Renal cortex interstitium (tissue), 11 donors: ENCODE data around the gene EPB41L5. TPM values are rescaled to one million over a fixed set of nuclear protein-coding genes. Genes with fewer than 3 reads are reported as not detected.
A peak's percentile ranks its signal among the peaks of the same experiment; 100 is the strongest.
"Not testable (repeated sequence)": the region's sequence is repeated elsewhere in the genome, so short reads cannot be mapped to it uniquely, and the experiment has no call there.

Experiments
- DNase-seq, 11 donors: peaks; one replicate each; pipeline ENCODE4 v3.0.0-alpha.2; 2013; ENCODE audit warnings: low read depth in 9 of 11, low spot score in 4 of 11; ENCODE audit errors: extremely low read depth in 1 of 11
- polyA plus RNA-seq, 3 donors: library from polyadenylated mRNA; unstranded; fragments of 120-200 nt; gene quantifications; one replicate each; pipeline ENCODE4 v1.2.1, GENCODE V29; 2013; ENCODE audit not compliant: insufficient read length in 3 of 3

EPB41L5 gene
- polyA plus RNA-seq, 3 donors, result 81.6 to 95.9 (median 93.5) TPM

GRCh38 chr2:120017201-120017600 is 4.3 kb downstream of the EPB41L5 start:
- DNase-seq, result no peak

GRCh38 chr2:120018549-120018948 is 5.7 kb downstream of the EPB41L5 start:
- DNase-seq, result no peak

- no peak for DNase-seq
Measured at GRCh38 chr2:120020554-120020953, 7.7 kb downstream of the EPB41L5 start.

- not testable (repeated sequence) for DNase-seq
Measured at GRCh38 chr2:120022505-120022904, 9.6 kb downstream of the EPB41L5 start.

- no peak for DNase-seq
Measured at GRCh38 chr2:120026890-120027289, 14.0 kb downstream of the EPB41L5 start.

GRCh38 chr2:120028795-120029194 is 15.9 kb downstream of the EPB41L5 start:
- no peak for DNase-seq

GRCh38 chr2:120029672-120030640 is 17.1 kb downstream of the EPB41L5 start:
- DNase-seq, result no peak

GRCh38 chr2:120032297-120032696 is 19.4 kb downstream of the EPB41L5 start:
- no peak for DNase-seq

GRCh38 chr2:120034027-120034426 is 21.1 kb downstream of the EPB41L5 start:
- DNase-seq, result no peak

GRCh38 chr2:120034621-120035020 is 21.7 kb downstream of the EPB41L5 start:
- DNase-seq, result no peak

GRCh38 chr2:120036145-120036544 is 23.3 kb downstream of the EPB41L5 start:
- peak in 1 of 11 donors; percentile 46 for DNase-seq

- DNase-seq, result no peak
Measured at GRCh38 chr2:120037995-120038541, 25.2 kb downstream of the EPB41L5 start.

GRCh38 chr2:120042359-120042758 is 29.5 kb downstream of the EPB41L5 start:
- DNase-seq, result no peak

GRCh38 chr2:120044336-120044735 is 31.5 kb downstream of the EPB41L5 start:
- DNase-seq, result no peak

GRCh38 chr2:120045775-120046174 is 32.9 kb downstream of the EPB41L5 start:
- DNase-seq, result not testable (repeated sequence)

- not testable (repeated sequence) for DNase-seq
Measured at GRCh38 chr2:120046252-120046651, 33.4 kb downstream of the EPB41L5 start.

GRCh38 chr2:120052597-120052996 is 39.7 kb downstream of the EPB41L5 start:
- no peak for DNase-seq

GRCh38 chr2:120053891-120054290 is 41.0 kb downstream of the EPB41L5 start:
- DNase-seq, result no peak

GRCh38 chr2:120059483-120059882 is 46.6 kb downstream of the EPB41L5 start:
- no peak for DNase-seq

GRCh38 chr2:120060088-120060623 is 47.3 kb downstream of the EPB41L5 start:
- no peak for DNase-seq
